ENCODE data around the gene MDFIC2.

GRCh38 chr3:70183781-70184504 lies 128.5 kb downstream of the MDFIC2 start:
- TF ChIP-seq, protein P1, sequence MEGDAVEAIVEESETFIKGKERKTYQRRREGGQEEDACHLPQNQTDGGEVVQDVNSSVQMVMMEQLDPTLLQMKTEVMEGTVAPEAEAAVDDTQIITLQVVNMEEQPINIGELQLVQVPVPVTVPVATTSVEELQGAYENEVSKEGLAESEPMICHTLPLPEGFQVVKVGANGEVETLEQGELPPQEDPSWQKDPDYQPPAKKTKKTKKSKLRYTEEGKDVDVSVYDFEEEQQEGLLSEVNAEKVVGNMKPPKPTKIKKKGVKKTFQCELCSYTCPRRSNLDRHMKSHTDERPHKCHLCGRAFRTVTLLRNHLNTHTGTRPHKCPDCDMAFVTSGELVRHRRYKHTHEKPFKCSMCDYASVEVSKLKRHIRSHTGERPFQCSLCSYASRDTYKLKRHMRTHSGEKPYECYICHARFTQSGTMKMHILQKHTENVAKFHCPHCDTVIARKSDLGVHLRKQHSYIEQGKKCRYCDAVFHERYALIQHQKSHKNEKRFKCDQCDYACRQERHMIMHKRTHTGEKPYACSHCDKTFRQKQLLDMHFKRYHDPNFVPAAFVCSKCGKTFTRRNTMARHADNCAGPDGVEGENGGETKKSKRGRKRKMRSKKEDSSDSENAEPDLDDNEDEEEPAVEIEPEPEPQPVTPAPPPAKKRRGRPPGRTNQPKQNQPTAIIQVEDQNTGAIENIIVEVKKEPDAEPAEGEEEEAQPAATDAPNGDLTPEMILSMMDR (IDR thresholded peaks at IDR 0.05; ENCODE audit: borderline replicate concordance, extremely low read depth, low read length, poor library complexity, severe bottlenecking): no peak
- TF ChIP-seq EZH2 (IDR thresholded peaks at IDR 0.05; ENCODE audit: borderline replicate concordance, low read depth, low read length, severe bottlenecking): no peak

Measured in DND-41 (cell line).